ENCODE results near the gene STRIP2.

The STRIP2 gene

DNA sequence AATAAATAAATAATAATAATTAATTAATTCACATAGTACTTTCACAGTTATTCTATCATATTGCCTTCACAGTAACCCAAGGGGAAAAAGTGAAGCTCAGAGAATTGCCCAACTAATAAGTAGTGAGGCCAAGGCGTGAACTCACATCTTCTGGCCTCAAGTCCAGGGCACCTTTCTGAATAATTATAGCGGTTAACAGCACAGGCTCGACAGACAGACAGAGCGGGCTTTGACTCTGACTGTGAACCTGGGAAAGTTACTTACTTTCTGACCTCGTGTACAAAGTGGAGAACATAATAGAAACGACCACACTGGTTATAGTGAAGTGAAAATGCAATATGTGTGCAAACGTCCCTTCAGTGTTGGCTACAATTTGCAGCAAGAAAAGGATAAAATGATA lies 62.4 kb downstream of the STRIP2 start:
- DNase-seq (ENCODE audit: low read depth), result no peak

DNA sequence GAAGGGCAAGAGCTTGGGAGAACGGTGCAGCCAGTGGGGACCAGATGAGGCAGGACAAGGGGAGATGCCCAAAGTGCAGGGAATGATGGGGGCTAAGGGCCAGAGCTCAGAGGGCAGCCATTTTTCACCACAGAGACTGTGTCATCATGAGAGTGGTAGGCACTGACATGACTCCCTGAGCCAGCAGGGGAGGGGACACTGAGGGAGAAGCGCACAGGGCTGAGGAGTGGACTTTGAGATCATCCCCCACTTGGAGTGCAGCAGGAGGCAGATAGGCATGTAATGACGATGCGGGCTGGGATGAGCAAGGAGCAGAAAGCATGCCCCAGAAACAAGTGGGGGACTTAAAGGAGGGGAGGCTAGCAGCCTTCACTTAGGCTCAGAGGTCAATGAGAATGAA lies 62.9 kb downstream of the STRIP2 start:
- no peak for DNase-seq (ENCODE audit: low read depth)

- no peak for DNase-seq (ENCODE audit: low read depth)
These were observed 63.8 kb downstream of the STRIP2 start for GRCh38 chr7:129498021-129498420.

DNA sequence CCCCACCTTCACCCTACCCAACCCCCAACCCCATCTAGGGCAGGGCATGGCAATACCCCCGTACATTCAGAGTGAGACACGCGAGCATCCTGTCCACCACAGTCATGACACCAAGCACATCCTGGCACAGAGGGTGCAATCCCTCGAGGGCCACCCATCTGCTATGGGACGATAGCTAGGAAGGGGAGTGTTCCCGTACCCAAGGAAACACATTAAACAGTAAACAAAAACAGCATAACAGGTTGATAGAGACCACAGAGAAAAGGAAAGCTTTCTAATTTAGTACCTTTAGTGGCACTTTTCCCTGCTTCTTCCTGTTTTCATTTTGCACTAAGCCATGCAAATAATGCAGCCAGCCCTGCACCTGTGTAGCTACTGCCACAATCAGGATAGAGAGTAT lies 65.8 kb downstream of the STRIP2 start:
- no peak for DNase-seq (ENCODE audit: low read depth)

DNA sequence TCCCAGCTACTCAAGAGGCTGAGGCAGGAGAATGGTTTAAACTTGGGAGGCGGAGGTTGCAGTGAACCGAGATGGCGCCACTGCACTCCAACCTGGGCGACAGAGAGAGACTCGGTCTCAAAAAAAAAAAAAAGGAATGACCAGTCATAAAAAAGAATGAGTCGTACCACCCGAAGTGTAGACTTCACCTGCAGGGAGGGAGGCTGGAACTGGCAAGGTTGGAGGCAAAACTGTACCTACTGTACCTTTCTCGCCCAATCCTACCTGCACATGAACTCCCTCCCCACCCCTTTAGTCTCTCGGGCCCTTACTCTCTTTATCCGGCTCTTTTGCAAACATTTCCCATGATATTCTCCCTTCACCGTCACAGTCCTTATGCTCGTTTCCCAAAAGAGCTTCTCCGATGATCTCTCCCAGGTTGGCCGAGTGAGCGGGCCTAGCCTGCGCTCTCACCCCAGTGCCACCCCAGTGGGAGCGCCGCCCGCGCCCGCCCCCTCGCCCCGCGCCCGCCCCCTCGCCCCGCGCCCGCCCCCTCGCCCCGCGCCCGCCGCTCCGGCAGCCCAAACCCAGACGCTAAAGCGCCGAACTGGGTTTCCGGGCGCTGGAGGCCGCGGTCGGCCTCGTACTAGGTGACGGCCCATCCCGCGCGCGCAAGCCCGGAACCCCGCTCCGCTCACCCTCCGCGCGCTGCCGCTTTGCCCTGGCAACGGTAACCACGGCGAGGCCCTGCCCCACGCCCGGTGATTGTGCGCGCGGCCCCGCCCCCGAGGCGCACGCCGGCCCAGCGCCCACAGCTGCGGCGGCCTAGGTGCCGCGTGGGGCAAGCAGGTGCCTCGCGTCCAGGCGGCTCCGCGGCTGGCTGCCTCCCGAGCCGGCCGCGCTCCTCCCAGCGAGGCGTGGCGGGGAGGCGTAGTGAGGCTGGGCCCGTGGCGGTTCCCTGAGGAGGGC lies 67.8 kb downstream of the STRIP2 start, which contains the start of gene SMKR1:
Gene SMKR1 (plus strand): TSS at position 772 of the 948 bp plus-strand sequence. CDS start 294 bp downstream, outside the sequence.
- peak; percentile 54 for DNase-seq (ENCODE audit: low read depth)

- DNase-seq (ENCODE audit: low read depth), result no peak
These were observed 68.8 kb downstream of the STRIP2 start for GRCh38 chr7:129502708-129503685.

DNA sequence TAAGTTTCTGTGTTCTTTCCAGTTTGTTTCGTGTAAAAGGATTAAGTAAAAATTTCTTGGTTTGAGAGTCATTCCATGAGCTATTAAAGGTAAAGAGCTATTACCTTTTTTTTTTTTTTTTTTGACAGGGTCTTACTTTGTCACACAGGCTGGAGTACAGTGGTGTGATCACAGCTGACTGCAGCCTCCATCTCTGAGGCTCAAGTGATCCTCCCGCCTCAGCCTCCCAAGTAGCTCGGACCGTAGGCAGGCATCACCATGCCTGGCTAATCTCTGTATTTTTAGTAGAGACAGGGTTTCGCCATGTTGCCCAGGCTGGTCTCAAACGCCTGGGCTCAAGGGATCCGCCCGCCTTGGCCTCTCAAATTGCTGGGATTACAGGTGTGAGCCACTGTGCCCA lies 69.5 kb downstream of the STRIP2 start:
- DNase-seq (ENCODE audit: low read depth), result no peak

DNA sequence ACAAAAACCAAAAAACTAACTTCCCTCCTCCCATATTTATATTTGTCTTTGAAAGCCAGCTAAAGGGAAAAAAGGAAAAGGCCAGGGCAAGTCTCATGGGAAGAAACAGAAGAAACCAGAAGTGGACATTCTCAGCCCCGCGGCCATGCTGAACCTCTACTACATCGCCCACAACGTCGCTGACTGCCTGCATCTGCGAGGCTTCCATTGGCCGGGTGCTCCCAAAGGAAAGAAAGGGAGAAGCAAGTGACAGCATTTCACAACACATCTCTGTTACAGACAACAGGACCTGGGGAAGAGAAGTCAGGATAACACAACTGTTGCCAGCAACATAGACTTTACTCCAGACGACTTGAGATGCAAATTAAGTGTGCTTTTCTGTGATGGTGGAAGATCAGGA lies 78.0 kb downstream of the STRIP2 start:
- DNase-seq (ENCODE audit: low read depth), result no peak

GRCh38 chr7:129513546-129513945 lies 79.3 kb downstream of the STRIP2 start:
- DNase-seq (ENCODE audit: low read depth), result no peak

DNA sequence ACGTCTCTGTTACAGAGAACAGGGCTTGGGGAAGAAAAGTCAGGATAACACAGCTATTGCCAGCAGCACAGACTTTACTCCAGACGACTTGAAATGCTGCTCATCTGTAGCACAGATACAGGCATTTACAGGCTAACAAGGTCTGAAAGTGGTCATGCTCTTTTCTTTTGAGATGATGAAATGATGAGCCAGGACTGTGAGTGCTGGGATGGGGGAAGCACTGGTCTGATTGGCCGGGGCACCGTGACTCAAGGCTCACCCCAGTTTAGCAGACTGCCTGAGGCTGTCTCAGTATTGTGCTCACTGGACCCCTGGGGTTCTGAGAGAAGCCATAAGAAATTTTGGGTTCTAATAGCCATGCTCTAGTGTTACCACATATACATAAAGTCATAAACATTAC lies 80.5 kb downstream of the STRIP2 start:
- no peak for DNase-seq (ENCODE audit: low read depth)

DNA sequence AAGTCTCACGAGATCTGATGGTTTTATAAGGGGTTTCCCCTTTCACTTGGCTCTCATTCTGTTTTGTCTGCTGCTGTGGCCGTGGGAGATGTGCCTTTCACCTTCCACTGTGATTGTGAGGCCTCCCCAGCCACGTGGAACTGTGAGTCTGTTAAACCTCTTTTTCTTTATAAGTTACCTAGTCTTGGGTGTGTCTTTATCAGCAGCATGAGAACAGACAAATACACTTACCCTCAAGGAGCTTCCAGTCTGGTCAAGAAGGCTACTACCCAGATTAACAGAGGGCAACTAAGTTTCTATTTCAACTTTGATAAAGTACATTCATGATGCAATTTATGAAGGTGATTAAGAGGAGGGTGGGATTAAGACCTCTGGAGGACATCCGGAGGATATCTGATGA lies 81.1 kb downstream of the STRIP2 start:
- DNase-seq (ENCODE audit: low read depth), result no peak

DNA sequence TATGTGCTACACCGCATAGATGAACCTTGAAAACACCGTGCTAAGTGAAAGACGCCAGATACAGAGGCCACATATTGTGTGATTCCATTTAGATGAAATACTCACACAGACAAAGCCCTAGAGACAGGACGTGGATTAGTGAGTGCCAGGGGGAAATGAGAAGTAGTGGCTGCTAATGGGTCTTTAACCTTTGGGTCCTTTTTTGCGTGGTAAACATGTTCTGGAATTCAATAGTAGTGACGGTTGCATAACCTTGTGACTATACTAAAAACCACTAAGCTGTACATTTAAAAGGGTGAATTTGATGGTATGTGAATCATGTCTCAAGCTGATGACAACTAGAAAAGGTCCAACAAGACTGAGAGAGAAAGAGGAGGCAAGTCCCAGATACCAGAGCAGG lies 83.7 kb downstream of the STRIP2 start:
- DNase-seq (ENCODE audit: low read depth), result peak; percentile 6

GRCh38 chr7:129519464-129519863 lies 85.2 kb downstream of the STRIP2 start:
- DNase-seq (ENCODE audit: low read depth), result no peak

DNA sequence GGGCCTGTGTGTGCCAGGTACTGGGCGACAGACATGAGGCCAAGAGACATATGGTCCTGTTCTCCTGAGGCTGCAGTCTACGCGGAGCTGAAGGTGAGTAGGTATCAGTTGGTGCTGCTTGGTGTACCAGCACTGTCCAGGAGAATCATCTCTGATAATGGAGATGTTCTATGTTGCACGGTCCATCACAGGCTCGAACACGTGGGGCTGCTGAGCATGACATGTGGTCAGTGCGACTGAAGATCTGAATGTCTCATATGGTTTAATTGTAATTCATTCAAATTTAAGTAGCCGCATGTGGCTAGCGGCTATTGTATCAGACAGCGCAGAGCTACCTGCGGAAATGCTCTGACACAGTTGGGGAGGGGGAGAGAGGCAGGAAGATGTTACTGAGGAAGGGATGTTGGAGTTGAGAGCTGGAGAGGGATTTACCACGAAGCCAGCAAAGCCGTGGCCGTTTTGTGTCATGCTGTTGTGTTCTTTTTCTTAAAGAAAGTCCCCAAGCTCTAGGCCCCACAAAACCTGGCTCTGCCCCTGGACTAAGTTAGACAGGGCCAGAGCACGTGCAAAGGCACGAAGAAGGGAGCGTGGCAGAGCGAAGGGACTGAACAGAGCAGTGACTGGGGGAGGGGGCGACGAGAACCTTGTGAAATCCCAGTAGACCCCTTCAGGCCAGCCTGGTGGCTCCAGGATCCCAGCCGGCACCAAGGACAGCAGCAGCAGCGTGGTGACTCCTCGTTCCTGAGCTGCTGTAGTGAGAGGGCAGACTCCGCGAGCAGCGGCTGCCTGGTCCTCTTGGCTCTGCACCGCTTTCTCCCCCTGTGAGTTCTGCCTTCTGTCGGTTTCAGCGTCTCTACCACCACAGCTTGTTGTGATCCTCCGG lies 88.1 kb downstream of the STRIP2 start:
- peak; percentile 7 for DNase-seq (ENCODE audit: low read depth)

GRCh38 chr7:129522971-129523340 lies 88.7 kb downstream of the STRIP2 start:
- no peak for DNase-seq (ENCODE audit: low read depth)

DNA sequence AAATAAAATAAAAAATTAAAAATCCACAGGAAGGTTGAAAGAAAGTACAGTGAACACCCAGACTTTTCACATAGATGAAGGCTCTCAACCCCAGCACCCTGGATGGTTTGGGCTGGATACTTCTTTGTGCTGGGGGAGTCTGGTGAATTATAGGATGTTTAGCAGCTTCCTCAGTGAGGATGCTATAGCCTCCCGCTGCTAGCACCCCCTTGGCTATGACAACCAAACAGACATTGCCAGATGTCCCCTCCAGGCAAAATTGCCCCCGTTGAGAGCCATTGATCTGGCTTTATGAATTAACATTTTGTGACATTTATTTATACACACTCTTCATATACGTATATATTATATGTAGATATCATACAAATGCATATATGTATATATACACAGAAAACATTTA lies 89.7 kb downstream of the STRIP2 start:
- no peak for DNase-seq (ENCODE audit: low read depth)

- DNase-seq (ENCODE audit: low read depth), result peak; percentile 53
These were observed 90.2 kb downstream of the STRIP2 start for GRCh38 chr7:129524405-129524804.

DNA sequence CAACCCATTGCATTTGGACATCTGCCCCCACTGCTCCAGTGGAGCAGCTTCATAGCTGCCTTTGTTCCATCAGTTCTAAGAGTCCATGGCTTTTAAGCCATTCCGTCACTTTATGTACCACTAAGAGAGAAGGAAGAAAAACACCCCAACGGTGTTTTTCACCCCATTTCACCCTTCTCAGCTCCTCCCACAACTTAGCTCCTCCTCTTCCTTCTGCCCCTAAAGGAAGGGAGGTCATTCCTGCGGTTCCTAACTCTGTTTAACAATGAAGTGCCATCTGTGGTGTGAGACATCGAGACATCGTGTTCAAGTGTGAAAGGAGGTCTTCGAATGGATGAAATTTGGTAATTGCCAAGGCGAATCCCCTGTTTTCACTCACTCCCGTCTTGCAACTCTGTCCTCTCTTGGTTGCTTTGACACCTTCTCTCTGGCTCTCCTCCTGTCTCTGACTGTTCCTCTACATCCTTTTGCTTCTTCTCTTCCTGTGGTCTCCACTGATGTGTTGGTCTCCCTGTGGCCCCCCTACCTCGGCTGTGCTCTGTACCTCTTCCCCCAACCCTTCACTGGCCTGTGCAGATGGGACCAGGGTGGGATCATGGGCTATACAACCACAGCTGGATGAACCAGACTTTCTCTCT lies 91.1 kb downstream of the STRIP2 start:
- DNase-seq (ENCODE audit: low read depth), result no peak

DNA sequence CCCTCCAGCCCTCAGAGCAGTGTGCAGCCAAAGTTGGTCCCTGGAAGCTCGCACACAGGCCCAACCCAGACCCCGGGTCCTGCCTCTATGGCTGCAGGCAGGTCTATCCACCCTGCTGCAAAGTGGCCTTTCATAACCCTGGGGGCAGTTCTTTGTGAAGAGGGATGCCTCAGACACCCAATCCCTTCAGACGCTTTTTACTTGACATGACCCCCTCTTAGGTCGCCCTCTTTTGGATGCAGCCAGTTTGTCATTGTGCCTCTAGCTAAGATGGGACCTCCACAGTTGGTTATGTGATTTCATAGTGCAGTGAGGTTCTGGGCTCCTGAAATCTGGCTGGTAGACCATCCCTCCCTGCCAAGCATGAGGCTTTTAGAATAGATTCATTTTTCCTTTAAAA lies 95.4 kb downstream of the STRIP2 start:
- DNase-seq (ENCODE audit: low read depth), result no peak

DNA sequence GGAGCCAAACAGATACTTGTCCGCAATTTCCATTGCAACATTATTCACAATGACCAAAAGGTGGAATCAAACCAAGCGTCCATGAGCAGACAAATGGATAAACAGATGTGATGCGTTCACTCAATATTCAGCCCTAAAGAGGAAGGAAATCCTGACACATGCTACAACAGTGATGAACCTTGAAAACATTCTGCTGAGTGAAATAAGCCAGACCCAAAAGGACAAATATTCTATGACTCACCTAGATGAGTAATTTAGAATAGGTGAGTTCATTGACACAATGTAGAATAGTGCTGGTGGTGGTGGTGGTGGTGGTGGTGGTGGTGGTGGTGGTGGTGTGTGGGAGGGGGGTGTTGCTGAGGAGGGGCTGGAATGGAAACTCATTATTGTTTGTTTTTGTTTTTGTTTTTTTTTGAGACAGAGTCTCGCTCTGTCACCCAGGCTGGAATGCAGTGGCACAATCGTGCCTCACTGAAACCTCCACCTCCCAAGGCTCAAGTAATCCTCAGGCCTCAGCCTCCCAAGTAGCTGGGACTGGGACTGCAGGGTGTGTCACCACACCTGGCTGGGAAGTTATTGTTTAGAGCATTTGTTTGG lies 96.7 kb downstream of the STRIP2 start:
- peak; percentile 75 for DNase-seq (ENCODE audit: low read depth)

DNA sequence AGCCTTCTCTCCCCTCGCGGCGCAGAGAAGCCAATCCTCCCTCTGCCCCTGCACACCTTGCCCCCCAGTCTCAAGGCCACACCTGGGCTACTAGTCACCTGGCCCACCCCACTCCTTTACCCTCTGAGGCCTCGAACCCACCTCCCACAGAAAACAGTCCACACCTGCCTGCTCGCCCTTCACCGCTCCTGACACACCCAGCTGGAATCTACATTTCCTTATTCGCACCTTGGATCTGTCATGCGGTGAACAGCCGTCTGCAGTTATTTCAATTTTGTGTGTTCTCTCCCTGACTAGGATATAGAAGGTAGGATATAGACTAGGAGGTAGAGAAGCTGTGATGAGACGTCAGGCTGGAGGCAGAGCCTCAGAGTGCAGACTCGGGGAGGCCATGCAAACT lies 97.5 kb downstream of the STRIP2 start:
- DNase-seq (ENCODE audit: low read depth), result no peak

Data from amniotic epithelial cell (primary cell).